NCI-H128 (cell line): ENCODE results near the gene C5orf15.
"Not testable (repeated sequence)": the region's sequence is repeated elsewhere in the genome, so short reads cannot be mapped to it uniquely, and the experiment has no call there.

Source experiments
- DNase-seq: peaks from one replicate; lab custom pipeline; 2025; ENCODE audit not compliant: unreplicated experiment; lab: John Stamatoyannopoulos, UW

C5orf15 gene

DNA sequence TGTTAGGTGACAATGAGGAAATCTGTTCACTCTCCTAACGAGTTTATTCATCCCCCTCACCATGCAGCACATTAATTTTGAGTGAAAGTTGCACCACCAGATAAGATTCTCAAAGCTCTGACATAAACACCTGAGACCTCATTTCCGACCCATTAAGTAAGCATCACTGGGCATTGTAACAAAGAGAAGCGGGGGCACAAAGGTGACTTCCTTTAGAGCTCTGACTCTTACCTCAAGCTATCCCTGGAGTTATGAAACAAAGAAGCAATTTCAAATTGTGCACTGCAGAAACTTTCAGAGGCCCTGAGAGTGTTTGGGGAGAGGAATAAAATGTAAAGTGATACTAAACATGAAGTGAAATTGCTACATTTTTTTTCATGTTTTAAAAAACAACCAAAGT lies 29.5 kb downstream of the C5orf15 start:
- no peak for DNase-seq

DNA sequence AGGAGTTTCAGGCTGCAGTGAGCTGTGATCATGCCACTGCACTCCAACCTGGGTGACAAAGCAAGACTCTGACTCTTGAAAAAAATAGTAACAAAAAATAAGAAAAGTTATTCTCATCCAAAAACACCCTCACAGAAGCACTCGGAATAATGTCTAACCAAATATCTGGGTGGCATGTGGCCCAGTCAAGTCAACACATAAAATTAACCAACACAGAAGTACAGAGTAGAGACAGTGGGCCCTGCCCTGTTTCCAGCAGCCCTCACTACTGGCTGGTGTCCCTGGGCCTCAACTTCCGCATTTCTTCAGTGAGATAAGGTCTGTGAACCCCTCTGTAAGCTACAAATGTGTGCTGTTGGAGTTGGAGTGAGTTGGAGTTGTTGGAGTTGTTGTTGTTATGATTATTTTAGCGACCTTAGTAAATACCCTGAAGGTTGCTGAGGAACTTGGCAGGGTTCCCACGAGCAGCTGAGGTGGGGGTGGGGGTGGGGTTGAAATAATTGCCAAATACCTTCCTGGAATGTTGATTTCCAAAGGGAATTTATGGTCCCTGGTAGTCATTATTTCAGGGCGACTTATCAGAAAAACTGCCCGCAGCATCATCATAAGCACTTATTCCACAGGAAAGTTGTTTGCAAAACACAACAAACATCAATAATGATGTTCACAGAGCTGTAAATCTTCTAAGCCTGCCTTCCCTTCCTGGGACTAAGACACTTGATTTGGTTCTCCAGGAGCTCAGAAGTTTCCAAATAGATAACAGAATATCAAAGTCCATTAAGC lies 30.2 kb downstream of the C5orf15 start:
- no peak for DNase-seq

DNA sequence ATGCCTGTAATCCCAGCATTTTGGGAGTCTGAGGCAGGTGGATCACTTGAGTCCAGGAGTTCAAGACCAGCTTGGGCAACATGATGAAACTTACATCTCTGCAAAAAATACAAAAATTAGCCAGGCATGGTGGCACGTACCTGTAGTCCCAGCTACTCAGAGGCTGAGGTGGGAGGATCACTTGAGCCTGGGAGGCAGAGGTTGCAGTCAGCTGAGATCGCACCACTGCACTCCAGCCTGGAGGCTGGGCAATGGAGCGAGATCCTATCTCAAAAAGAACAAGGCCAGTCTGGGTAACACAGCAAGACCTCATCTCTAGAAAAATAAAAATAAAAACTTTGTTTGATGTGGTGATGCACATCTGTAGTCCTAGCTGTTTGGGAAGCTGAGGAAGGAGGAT lies 30.8 kb downstream of the C5orf15 start:
- not testable (repeated sequence) for DNase-seq

DNA sequence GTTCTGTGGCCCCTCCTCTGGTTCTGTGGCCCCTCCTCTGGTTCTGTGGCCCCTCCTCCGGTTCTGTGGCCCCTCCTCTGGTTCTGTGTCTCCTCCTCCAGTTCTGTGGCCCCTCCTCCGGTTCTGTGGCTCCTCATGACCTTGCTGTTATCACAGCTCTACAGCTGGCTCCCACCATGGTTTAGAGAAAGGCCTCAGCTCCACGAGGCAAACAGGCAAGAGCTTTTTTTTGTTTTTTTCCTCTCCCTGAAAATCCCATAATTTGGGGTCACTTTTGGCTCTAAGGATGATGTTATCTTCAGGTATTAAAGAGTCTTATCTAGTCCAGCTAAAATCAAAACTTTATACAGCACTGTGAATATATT lies 31.8 kb downstream of the C5orf15 start:
- DNase-seq = no peak

DNA sequence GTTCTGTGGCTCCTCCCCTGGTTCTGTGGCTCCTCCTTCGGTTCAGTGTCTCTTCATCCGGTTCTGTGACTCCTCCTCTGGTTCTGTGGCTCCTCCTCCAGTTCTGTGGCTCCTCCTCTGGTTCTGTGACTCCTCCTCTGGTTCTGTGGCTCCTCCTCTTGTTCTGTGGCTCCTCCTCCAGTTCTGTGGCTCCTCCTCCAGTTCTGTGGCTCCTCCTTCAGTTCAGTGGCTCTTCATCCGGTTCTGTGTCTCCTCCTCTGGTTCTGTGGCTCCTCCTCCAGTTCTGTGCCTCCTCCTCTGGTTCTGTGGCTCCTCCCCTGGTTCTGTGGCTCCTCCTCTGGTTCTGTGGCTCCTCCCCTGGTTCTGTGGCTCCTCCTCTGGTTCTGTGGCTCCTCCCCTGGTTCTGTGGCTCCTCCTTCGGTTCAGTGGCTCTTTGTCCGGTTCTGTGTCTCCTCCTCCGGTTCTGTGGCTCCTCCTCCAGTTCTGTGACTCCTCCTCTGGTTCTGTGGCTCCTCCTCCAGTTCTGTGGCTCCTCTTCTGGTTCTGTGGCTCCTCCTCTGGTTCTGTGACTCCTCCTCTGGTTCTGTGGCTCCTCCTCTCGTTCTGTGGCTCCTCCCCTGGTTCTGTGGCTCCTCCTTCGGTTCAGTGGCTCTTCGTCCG lies 32.3 kb downstream of the C5orf15 start:
- DNase-seq = not testable (repeated sequence)

DNA sequence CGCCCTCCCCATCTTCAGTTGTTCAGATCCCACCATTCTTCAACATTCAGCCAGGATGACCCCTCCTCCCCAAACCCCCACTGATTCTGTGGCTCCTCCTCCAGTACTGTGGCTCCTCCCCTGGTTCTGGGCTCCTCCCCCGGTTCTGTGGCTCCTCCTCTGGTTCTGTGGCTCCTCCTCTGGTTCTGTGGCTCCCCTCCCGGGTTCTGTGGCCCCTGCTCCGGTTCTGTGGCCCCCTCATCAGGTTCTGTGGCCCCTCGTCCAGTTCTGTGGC lies 32.8 kb downstream of the C5orf15 start:
- DNase-seq = no peak

DNA sequence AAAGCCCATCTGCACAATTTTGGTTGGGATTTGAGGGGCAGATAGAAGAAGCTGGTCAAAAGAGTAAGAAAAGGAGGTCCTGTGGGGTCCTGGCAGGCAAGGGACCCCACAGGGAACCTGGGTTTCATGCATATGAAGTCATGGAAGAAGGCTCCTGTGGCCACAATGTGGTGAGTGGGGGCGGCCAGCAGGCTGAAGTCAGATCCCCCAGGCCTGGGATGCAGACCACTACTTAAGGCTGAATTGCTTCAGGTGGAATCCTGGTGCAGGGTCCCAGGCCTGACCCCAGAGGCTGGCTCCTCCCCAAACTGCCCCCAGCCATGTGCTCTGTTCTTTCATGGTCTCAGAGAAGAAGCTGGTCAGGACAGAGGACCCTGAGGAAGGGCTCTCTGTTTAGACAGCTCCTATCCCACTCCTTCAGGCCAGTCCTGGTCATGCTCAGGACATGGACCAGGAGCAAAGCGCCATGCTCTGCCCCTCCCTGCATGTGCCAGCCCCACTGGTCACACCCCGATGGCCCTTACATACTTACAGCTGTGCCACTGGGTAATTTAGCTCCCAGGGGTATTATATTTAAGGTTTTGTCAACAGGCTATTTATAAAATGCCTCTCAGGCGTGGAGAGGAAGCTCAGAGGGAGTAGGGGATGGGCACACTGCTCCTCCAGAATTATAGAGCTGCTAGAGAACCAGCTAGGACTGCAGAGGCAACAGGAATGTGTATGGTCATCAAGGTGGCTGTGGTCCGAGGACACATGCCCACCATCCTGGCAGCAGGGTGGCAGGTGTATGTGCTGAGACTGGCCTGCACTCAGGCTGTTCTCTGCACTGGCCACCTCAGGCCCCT lies 33.4 kb downstream of the C5orf15 start:
- DNase-seq = no peak

DNA sequence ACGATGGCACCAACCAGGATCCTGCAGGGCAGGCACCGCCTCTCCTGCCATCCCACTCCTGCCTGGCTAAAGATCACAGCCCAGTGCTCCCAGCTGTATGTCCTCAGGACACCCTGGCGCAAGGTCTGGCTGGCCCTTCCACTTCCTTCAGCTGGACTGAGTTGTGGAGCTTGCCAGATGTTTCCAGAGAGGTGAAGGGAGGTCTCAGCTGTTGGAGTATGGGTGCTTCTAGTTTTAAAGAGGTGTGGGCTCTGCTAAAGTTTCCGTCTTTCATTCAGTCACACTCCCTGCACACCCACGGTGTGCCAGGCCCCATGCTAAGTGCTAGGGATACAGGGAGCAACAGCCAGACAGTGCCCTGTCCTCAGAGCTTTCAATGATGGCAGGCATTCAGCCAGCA lies 34.1 kb downstream of the C5orf15 start:
- no peak for DNase-seq

DNA sequence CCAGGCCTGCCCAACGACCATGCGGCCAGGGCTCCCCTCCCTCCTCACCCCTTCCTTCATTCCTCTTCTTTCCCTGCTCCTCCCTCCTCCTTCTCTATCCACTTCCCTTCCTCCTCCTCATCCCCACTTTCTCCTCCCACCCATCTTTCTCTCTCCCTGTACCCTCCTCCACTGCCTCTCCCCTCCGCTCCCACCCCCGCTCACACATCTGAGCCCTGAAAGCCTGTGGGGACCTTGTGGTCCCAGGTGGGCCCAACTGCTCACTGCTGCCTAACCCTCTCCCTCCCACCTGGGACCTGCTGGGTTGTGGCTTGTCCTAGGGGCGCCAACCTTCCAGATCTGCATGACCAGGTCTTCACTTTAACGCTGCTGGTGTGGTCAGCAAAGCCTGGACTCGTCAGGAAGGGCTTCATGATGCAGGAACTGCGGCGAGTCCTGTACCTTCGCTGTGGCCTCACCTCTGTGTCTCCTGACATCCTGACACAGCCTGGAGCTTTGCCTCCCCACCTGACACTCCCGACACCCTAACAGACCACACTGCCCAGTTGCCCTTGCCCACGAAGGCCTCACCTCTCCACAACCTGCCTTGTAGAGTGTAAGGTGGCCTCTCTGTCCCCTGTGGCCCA lies 34.6 kb downstream of the C5orf15 start:
- no peak for DNase-seq

DNA sequence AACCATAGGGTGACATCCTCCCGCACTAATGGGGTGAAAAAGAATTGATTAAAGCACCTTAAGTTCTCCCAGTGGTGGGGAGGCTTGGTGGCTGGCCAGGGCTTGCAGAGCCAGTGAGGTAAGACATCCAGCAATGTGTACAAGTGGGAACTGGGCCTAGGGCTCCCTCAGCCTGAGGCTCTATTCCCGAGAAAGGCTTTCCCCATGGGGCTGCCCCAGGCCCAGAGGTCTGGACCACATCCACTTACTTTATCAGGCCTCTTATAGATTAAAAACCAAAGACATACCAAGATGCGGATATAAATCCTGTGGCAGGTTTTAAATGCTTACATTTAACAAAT lies 35.3 kb downstream of the C5orf15 start:
- DNase-seq = no peak

DNA sequence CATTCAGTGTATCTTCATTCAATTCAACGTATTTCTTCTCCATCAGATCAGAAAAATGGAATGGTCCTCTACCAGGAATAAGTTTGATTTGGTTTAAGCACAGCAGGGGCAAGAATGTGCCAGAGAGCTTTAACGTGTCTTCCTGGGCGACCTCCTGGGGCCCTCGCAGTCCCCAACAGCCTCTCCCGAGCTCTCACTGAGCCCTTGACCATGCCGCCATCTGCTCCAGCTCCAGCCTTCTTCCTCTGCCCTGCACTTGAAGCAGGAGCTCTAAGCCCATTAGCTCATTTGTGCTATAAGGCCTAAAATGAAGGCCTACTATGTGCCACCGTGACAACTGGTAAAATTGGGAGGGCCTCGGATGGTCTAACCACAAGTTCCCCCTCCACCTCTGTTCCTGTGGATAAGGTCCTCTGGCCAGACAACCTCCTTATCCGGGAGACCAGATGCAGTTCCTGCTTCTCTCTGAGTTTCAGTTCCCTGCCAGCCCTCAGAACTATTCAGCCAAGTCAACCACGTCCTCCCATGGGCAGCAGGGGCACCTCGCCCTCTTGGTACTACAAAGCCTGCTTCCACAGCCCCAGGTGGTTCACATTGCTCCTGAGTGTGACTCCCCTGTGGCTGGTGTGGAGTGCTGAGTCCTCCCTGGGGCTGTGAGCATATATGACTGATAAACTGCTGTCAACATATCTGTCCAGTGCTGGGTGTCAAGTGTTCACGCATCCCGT lies 35.8 kb downstream of the C5orf15 start:
- no peak for DNase-seq

DNA sequence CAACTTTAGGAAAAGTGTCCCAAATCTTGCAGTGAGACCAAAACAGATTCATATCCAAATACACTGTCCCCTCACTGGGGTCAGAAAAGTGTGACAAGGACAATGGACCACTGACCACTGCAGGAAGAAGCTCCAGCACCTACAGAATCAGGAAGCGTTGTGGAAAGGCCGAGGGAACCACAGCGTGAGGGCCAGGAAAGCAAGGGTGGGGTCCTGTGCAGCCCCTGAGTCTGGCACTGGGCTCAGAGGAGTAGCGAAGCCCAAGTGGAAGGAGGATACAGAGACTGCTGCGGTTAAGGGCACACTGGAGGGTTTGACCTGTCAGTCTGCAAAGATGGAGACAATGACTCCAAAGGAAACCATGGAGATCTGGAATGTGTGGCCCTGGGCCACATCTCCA lies 36.9 kb downstream of the C5orf15 start:
- DNase-seq = no peak

DNA sequence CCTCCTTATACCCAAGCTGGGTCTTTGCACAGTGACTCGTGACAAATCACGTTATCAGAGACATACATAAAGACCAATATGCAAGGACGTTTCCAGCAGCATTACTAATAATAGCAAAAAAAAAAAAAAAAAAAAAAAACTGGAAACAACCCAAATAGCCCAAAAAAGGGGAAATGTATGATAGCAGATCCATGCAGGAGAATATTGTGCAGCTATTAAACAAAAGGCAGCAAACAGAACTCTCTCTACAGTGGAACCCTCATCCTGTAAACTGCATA lies 37.7 kb downstream of the C5orf15 start:
- DNase-seq = no peak

DNA sequence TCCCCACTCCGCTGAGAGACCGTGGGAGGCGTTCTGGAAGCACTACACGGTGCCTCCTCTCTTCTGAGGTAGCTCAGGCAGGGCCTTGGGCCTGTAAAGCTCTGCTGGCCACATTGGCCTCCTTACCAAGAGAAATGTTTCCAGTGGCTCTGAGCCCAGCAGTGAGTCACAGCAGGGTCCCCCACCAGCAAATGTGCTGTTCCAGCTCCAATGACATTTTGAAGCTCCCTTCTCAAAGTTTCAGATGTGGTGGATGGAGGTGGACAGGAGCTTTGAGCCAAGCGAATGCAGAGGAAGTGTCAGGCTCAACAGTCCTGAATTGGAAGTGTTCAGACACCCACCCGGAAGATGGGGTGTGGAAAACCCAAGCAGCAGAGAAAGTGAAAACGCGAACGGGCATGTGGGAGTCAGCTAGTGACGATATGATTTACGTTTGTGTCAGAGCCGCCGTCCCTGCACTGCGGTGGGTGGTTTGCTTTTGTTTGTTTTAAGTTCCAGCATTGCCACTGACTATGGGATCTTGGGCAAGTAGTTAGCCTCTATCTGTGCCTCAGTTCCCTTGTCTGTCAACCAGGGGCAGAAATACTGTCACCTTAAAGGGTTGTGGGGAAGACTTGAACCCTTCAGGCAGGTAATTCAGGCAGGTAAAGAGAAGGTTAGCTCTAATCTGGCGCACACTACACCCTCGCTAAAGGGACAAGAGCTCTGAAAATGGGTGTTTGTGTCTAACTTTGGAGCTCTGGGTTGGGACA lies 38.2 kb downstream of the C5orf15 start:
- no peak for DNase-seq

DNA sequence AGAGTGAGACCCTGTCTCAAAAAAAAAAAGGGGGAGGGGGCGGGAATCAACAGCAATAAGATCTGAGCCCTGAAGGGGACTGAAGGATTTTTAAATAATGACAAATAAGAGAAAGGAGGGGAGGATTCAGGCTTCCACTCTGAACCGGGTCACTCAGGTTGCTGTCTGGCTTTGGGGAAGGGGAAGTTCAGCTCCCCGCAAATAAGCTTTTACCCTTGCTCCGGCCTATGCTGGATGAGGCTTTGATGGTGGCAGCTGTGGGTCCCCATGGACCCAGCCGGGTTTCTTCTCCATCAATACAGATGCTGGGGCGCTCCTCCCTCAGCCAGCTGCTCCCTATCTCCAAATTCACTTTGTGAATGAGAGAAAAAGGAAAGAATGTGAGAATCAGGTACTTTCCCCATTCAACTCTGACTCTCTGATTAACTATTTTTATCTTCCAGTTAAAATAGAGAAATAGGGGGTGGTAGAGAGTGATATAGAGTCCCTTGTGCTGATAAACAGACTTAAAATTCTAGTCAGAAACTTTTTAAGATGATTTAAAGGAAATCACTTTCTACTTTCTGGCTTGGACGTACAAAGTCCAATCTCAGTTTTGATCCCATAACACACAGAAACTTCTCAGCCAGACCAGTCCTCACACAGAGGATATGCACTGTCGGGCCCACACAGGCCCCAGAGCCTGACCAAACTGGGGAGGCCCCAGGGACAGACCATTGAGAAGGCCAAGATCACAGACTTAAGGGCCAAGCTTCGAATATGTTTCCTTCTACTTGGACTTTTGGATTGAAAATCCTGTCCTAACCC lies 39.6 kb downstream of the C5orf15 start:
- no peak for DNase-seq

DNA sequence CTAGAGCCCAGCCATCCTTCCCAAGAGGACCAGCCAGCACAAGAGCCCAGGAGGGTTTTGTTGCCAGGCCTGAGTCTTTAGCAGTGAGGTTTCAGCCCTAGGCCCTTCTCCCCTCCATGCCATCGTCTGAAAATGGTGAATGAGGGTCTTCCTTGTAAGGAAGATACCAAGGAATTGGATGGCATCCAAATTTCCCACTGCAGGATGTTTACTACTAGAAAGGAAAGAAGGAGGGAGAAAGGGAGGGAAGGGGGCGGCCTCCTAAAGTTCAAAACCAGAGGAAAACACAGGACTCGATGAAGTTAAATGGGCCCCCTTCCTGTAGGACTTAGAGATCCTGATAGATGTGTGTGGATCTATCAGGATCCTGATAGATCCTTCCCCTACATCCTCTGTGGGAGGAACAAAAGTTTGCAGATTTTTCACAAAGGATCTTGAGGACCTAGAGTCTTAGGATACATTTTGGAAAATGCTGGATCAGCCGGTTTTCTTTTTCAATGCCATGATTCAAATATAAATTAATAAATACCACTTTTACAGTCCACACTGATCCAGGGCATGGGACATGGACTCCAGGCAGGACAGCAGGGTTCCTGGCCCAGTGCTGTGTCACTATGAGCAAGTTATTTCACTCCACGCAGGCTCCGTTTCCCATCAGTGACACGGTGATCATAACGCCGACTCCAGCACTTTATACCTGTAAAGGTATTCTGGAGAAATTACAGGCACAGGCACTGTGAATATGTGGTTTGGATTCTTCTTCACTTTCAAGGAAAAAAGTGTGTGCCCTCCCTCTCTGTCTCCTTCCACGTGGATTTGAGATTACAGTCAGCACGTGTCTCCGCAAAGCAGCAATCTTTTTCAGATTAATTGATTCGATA lies 40.9 kb downstream of the C5orf15 start:
- no peak for DNase-seq

DNA sequence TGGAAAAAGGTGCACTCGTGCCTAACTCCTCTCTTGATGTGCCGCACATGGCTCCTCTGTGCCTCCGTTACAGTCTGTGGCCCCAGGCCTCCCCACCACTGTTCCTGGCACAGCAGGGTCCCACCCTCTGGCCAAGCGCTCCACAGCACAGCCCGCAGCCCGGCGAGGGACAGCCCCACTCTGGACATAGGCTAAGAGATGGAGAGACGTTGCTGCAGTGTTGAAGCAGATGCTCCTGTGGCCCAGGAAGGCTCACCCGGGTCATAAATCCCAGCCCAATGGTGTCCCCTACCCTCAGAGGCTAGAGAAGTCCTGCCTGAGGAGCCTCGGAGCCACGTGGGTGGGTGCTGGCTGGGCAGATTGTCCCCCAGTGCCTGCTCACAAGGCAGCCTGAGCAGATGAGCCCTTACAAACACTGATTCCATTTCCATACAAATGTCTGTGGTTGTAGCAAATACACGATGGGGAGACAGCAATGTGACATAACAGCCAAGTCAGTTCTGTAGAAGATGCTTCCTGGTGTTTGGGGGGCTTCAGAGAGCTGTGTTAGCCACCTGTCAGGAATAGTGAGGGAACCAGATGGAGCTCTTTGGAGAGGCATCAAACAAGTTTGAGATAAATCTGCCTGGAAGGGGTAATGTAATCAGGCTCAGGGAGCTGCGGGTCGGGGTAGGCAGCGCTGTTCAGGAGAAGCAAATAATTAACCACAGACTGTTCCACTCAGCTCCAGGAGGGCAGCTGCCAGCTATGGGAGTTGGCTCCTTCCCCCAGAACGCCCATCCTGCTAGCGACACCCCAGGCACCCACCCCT lies 41.7 kb downstream of the C5orf15 start:
- no peak for DNase-seq

DNA sequence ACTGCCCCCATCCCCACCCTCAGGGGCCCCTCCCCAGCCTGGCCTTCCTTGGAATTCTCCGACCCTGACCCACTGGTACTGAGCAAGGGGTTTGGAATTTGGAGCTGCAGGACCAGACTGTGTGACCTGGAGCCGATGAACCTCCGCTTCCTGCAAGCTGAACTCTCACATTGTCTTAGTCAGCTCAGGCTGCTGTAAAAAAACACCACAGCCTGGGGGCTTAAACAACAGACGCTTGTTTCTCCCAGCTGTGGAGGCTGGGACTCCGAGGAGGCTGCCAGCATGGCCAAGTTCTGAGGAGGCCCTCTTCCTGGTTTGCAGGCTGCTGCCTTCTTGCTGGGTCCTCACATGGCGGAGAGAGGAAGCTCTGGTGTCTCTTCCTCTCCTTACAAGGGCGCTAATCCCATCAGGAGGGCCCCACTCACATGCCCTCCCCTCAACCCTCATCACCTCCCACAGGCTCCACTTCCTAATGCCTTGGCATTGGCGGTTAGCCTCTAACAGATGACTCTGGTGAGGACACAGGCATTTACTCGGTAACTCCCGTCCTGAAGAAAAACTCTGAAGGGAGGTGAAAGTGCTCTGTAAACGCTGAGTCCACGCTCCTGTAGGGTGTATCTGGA lies 42.4 kb downstream of the C5orf15 start:
- no peak for DNase-seq
